Hepatocyte (in vitro differentiated cells): ENCODE data around the gene FOXL1. TPM values are rescaled to one million over a fixed set of nuclear protein-coding genes. Genes with fewer than 3 reads are reported as not detected.
A peak's percentile ranks its signal among the peaks of the same experiment; 100 is the strongest.

Experiments
- DNase-seq: peaks from one replicate; pipeline ENCODE4 v3.0.0-alpha.2; 2016; ENCODE audit warnings: low spot score
- H2AFZ ChIP-seq: fragments of 200-600 bp; sonication (generic); 2 replicates; pipeline ENCODE4 v1.6.0; 2016; ENCODE audit warnings: antibody characterized with exemption, mild to moderate bottlenecking
- H3K27ac ChIP-seq: fragments of 200-600 bp; sonication (generic); 2 replicates; pipeline ENCODE4 v1.5.1; 2016; ENCODE audit warnings: mild to moderate bottlenecking
- H3K27me3 ChIP-seq: fragments of 200-600 bp; sonication (generic); 2 replicates; pipeline ENCODE4 v1.6.1; 2016
- H3K36me3 ChIP-seq: fragments of 200-600 bp; sonication (generic); replicated peaks from 2 replicates; pipeline ENCODE4 v1.5.1; 2016; ENCODE audit warnings: low read depth; ENCODE audit not compliant: insufficient read depth
- H3K4me1 ChIP-seq: fragments of 200-600 bp; sonication (generic); 2 replicates; pipeline ENCODE4 v1.5.1; 2016; ENCODE audit warnings: mild to moderate bottlenecking, moderate library complexity; ENCODE audit not compliant: insufficient read depth
- H3K4me2 ChIP-seq: fragments of 200-600 bp; sonication (generic); 2 replicates; pipeline ENCODE4 v1.6.0; 2016
- H3K4me3 ChIP-seq: fragments of 200-600 bp; sonication (generic); 2 replicates; pipeline ENCODE4 v1.5.1; 2016; ENCODE audit warnings: mild to moderate bottlenecking
- H3K79me2 ChIP-seq: fragments of 200-600 bp; sonication (generic); 2 replicates; pipeline ENCODE4 v1.6.0; 2017; ENCODE audit warnings: mild to moderate bottlenecking
- H3K9me2 ChIP-seq: fragments of 200-600 bp; sonication (generic); replicated peaks from 2 replicates; pipeline ENCODE4 v1.6.0; 2017; ENCODE audit warnings: mild to moderate bottlenecking; ENCODE audit not compliant: insufficient read depth
- H3K9me3 ChIP-seq: fragments of 200-600 bp; sonication (generic); 2 replicates; pipeline ENCODE4 v1.5.1; 2016; ENCODE audit warnings: low read depth, mild to moderate bottlenecking
- H4K20me1 ChIP-seq: fragments of 200-600 bp; sonication (generic); 2 replicates; pipeline ENCODE4 v1.6.0; 2016; ENCODE audit warnings: mild to moderate bottlenecking; ENCODE audit not compliant: insufficient read depth, poor library complexity, severe bottlenecking
- EZH2 ChIP-seq: fragments of 200-600 bp; sonication (generic); IDR thresholded peaks from 2 replicates; pipeline ENCODE4 v1.6.1; 2016; ENCODE audit warnings: antibody characterized with exemption, mild to moderate bottlenecking, borderline replicate concordance
- EZH2phosphoT487 ChIP-seq: fragments of 200-600 bp; sonication (generic); IDR thresholded peaks from one replicate; pipeline ENCODE4 v1.6.1; 2018; ENCODE audit warnings: antibody characterized with exemption, mild to moderate bottlenecking, low read depth, moderate library complexity; ENCODE audit not compliant: unreplicated experiment, severe bottlenecking
- WGBS: methylation state at CpG from one replicate; pipeline ENCODE4 v1.1.6; 2016; ENCODE audit warnings: low lambda C conversion rate; ENCODE audit errors: missing lambda C conversion rate; 5-methylcytosine and 5-hydroxymethylcytosine counted together
- polyA plus RNA-seq: library from polyadenylated mRNA; unstranded; fragments of >200 nt; fragmentation: Nextera tagmentation; extraction: Ambion mirVana; gene quantifications from 2 replicates; pipeline ENCODE4 v1.2.1, GENCODE V29; 2016
- total RNA-seq: library from RNA; depleted of rRNA; stranded (reverse); fragments of >200 nt; gene quantifications from 2 replicates; pipeline ENCODE4 v1.2.3, GENCODE V29; 2014
- TF ChIP-seq, protein P1 (sequence below): fragments of 200-600 bp; sonication (generic); IDR thresholded peaks from 2 replicates; pipeline ENCODE4 v1.5.1; 2016; ENCODE audit warnings: antibody characterized with exemption, mild to moderate bottlenecking; ENCODE audit not compliant: poor library complexity

FOXL1 gene
- total and polyA plus RNA-seq, 2 experiments from 2014 or later: 1.3 to 3.1 TPM

DNA sequence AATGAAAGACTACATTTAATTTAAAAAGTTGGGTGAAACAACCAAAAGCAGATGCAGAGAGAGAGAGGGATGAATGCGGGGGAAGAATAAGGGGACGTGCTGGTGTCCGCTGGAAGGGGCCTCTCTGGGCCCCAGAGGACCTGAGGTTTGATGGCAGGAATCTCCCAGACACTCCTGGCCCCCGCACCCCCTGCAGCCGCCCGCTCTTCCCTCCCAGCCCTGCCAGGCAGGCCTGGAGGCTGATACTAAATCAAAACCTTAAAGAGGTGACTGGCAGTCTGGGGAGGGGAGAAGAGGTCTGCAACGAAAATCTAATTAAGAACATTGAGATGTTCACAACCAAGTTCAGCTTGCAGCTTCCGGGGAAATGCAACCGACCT lies 2.4 kb downstream of the FOXL1 start:
- no peak overlapping the region for H3K27ac ChIP-seq
- H3K9me3 ChIP-seq: no peaks in the 10 kb centered on the region
- H2AFZ ChIP-seq: no peak overlapping the region
- WGBS: 72% methylated on average over 7 of the region's 9 CpGs
- no peak for DNase-seq
- peaks cover 22% of the 10 kb centered on the region for H3K4me1 ChIP-seq
- no peaks in the 10 kb centered on the region for H3K36me3 ChIP-seq
- peak overlapping the region; percentile 97 for H3K4me2 ChIP-seq
- peaks cover 83% of the 10 kb centered on the region for H3K27me3 ChIP-seq
- H4K20me1 ChIP-seq: no peaks in the 10 kb centered on the region
- TF ChIP-seq EZH2: no peak
- TF ChIP-seq, protein P1, sequence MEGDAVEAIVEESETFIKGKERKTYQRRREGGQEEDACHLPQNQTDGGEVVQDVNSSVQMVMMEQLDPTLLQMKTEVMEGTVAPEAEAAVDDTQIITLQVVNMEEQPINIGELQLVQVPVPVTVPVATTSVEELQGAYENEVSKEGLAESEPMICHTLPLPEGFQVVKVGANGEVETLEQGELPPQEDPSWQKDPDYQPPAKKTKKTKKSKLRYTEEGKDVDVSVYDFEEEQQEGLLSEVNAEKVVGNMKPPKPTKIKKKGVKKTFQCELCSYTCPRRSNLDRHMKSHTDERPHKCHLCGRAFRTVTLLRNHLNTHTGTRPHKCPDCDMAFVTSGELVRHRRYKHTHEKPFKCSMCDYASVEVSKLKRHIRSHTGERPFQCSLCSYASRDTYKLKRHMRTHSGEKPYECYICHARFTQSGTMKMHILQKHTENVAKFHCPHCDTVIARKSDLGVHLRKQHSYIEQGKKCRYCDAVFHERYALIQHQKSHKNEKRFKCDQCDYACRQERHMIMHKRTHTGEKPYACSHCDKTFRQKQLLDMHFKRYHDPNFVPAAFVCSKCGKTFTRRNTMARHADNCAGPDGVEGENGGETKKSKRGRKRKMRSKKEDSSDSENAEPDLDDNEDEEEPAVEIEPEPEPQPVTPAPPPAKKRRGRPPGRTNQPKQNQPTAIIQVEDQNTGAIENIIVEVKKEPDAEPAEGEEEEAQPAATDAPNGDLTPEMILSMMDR: no peak
- no peak for TF ChIP-seq EZH2phosphoT487
- no peak overlapping the region for H3K4me3 ChIP-seq
- H3K79me2 ChIP-seq: no peaks in the 10 kb centered on the region
- no peaks in the 10 kb centered on the region for H3K9me2 ChIP-seq

DNA sequence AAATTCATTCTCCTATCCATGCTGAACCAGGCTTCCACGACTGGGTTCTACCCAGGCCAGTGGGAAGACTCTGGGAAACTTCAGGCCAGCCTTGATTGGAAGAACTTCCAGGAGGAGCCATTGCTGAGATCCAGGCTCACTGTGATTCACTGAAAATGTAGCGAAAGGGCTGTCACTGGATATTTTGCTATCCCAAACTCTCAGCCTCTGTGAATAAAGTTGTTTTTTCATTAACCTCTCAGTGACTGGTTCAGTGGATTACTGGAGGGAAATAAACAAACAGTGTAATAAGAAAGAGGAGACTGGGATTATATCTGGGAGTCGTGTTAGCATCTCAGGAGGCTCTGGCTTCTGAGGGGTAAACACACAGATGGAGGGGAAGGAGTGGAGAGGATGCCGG lies 3.1 kb downstream of the FOXL1 start:
- Histone ChIP-seq H4K20me1 (no peaks in the 10 kb centered on the region), H3K36me3 (no peaks in the 10 kb centered on the region), H3K4me3 (no peak overlapping the region), H3K9me3 (no peaks in the 10 kb centered on the region), H3K27me3 (peaks cover 82% of the 10 kb centered on the region), H3K4me1 (peaks cover 19% of the 10 kb centered on the region), H3K9me2 (no peaks in the 10 kb centered on the region), H3K4me2 (no peak overlapping the region), H3K79me2 (no peaks in the 10 kb centered on the region), H3K27ac (no peak overlapping the region), H2AFZ (no peak overlapping the region)
- DNase-seq: no peak
- TF ChIP-seq EZH2: no peak
- TF ChIP-seq, protein P1: no peak
- 70% methylated on average over 4 of the region's 4 CpGs for whole genome bisulfite sequencing

DNA sequence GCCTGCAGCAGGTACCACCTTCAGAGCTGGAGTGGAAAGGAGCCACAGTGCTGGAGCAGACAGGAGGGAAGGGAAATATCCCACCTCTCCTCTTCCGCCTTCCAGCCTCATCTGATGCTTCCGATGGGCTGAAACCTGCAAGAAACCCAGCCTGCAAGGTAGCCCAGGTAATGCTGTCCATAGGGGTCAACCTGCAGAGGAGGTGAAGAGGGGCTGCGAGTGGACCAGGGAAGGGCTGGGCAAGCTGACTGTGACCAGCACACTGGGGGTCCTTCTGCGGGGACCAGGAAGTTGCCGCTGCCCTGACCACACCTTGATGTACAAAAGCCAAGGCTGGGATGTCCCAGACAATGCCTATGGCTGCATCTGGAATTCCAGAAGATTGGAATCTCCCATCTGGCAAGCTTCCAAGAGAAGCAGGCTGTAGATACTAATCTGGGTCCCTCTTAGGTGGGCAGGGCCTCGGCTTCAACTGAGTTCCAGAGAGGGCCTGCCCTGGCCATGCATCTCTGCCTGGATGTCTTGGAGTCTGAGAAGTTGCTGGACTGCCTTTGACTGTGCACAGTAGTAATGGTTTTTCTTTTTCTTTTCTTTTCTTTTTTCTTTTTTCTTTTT lies 5.8 kb downstream of the FOXL1 start:
- H3K36me3 ChIP-seq: no peaks in the 10 kb centered on the region
- H3K9me3 ChIP-seq: no peaks in the 10 kb centered on the region
- H3K4me2 ChIP-seq: no peak overlapping the region
- no peaks in the 10 kb centered on the region for H3K79me2 ChIP-seq
- H3K9me2 ChIP-seq: no peaks in the 10 kb centered on the region
- peaks cover 6% of the 10 kb centered on the region for H3K4me1 ChIP-seq
- 90% methylated on average over 6 of the region's 6 CpGs for WGBS
- TF ChIP-seq EZH2phosphoT487 (no peak), EZH2 (no peak)
- TF ChIP-seq, protein P1: no peak
- peaks cover 63% of the 10 kb centered on the region for H3K27me3 ChIP-seq
- DNase-seq: no peak
- H4K20me1 ChIP-seq: no peaks in the 10 kb centered on the region
- no peak overlapping the region for H2AFZ ChIP-seq
- H3K4me3 ChIP-seq: no peak overlapping the region
- H3K27ac ChIP-seq: no peak overlapping the region
